ENCODE data around the gene UBXN11.

The UBXN11 gene

DNA sequence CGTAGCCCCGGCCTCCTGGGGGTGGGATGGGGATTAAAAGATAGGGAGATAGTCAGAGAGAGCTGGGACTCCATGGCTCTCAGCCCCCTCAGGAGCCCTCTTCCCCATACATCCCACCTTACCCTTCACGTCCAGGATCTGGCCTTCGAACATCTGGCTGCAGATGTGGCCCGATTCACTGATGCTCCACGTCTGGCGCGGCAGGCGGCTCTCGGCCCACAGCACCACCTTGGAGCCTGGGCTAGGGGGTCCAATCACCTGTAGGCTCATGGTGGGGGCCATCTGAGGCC lies 15.6 kb upstream of the UBXN11 start:
- no peak for TF ChIP-seq GATA2 (IDR thresholded peaks at IDR 0.05; ENCODE audit: low read depth, low read length)

DNA sequence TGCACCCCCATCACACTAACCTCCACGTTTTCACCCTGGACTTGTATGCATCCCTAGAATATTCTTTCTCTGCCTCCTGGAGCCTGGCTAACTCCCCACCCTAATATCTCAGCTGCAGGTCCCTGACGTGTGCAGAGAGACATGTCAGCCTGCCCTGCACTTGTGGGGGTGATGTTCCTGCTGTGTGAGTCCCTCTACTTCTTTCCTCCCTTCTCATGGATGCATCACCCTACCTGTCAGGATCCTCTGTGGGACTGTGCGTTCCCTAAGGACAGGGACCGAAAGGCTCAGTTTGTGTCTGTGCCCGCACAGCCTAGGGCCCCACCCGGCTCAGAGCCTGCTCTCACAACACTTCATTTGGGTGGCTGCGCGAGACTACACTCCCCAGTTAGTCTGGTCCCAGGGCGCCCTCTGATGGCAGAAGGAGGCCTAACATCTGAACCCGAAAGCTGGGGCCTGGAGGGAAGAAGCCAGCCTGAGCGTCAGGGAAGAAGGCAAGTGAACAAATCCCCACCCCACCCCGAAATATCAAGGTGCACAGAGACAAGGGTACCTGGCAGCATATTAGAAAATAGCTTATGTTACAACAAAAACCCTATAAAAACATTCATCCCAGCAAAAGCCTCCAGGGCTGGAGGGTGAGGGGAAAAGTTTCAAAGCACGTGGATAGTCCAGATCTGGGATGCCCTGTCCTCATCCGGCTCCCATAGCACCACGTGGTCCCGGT lies 15.0 kb upstream of the UBXN11 start:
- TF ChIP-seq GATA3 (IDR thresholded peaks at IDR 0.05; ENCODE audit: low read depth, low read length): no peak
- TF ChIP-seq GATA2 (IDR thresholded peaks at IDR 0.05; ENCODE audit: low read depth, low read length): no peak

DNA sequence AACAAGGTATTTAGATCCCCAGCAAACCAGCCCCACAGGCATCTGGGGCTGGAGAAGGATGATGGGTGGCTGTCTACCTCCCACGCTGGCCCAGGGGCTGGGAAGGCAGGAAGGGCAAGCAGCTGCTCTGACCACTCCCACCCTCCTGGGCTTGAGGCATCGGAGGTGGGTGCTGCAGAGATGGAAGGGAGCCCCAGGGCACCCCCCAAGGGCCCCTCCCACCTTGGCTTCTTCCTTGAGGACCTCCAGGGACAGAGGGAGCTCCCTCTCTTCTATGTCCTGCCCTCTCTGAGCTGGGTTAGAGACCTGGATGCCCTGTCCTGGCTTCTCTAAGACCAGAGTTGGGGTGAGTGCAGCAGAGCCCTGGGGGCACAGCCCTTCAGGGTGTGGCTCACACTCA lies 14.5 kb upstream of the UBXN11 start:
- TF ChIP-seq GATA3 (IDR thresholded peaks at IDR 0.05; ENCODE audit: low read depth, low read length): no peak
- no peak for TF ChIP-seq GATA2 (IDR thresholded peaks at IDR 0.05; ENCODE audit: low read depth, low read length)

DNA sequence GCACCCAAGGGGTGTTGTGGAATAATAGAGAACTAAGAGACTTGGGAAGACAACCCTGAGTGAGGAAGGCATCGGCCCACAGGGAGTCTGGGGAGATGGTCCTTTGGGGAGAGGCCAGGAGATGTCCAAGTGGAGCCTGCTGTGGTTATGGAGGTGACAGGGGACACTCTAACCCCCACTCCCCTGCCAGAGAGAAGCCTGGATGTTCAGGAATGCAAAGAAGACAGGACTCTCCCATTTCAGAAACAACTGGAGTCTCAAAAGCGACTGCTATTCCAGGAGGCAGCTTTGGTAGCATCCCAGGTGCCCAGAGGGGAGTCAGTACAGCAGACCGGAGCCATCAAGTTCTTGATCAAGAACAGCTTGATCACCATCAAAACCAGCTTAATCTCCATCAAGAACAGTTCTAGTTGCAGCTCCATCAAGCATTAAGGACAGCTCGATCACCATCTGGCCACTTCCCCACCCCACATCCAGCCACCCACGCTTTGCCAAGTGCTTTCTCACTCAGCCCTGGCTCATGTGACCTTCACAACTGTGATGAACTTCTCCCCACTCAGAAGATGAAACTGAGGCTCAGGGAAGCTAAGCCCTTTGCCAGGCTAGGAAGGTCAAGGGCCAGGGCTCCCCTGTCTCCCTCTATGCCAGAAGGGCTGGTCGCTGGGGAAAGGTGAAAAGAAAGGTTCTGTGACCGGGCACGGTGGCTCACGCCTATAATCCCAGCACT lies 12.1 kb upstream of the UBXN11 start:
- no peak for TF ChIP-seq GATA3 (IDR thresholded peaks at IDR 0.05; ENCODE audit: low read depth, low read length)
- no peak for TF ChIP-seq GATA2 (IDR thresholded peaks at IDR 0.05; ENCODE audit: low read depth, low read length)

DNA sequence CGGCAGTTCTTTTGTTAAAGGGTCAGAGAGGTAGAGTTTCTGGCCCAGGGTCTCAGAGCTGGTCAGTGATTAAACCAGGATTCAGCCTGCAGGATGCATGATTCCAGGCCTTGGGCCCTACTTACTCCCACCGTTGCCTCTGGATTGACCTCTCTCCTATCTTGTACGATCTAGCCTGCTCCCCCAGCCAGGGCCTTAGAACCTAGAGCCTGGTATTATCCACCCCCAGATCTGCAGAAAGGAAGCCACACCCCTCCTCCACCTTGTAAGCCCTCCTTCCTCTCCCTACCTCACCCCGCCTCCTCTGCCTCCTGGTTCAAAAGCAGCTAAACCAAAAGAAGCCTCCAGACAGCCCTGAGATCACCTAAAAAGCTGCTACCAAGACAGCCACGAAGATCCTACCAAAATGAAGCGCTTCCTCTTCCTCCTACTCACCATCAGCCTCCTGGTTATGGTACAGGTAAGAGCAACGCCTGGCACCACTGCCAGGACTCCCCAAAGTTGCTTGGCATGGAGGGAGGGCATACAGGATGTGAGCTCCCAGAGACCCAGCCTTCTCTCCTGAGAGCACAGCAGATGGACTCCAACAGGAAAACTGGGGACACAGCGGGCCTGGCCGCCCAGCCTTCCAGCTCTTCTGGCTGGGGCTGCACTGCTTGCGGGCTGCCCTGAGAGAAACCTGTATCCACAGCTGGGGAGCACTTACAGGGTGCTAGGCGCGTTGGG lies 11.3 kb upstream of the UBXN11 start, which contains the start of gene CD52:
CD52 (plus strand) TSS at position 347 of the 726 bp plus-strand sequence; CDS start at position 407, 60 bp downstream.
- TF ChIP-seq GATA3 (IDR thresholded peaks at IDR 0.05; ENCODE audit: low read depth, low read length): no peak
- TF ChIP-seq GATA2 (IDR thresholded peaks at IDR 0.05; ENCODE audit: low read depth, low read length): no peak

DNA sequence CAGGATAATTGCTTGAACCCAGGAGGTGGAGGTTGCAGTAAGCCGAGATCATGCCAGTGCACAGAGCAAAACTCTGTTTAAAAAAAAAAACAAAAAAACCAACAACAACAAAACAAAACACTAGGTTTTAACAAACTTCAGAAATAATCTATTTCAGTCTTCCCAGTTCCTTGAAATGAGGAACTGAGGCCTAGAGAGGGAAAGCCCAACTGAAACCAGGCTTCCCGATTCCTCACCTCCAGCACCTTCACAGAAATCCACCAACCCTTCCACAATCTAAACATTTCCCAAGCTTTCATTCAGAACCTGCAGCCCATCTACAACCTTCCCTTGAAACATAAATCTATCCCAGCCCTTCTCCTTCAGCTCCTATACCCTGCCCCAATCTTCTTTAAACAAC lies 10.7 kb upstream of the UBXN11 start:
- TF ChIP-seq GATA2 (IDR thresholded peaks at IDR 0.05; ENCODE audit: low read depth, low read length) (no peak), GATA3 (IDR thresholded peaks at IDR 0.05; ENCODE audit: low read depth, low read length) (no peak)

DNA sequence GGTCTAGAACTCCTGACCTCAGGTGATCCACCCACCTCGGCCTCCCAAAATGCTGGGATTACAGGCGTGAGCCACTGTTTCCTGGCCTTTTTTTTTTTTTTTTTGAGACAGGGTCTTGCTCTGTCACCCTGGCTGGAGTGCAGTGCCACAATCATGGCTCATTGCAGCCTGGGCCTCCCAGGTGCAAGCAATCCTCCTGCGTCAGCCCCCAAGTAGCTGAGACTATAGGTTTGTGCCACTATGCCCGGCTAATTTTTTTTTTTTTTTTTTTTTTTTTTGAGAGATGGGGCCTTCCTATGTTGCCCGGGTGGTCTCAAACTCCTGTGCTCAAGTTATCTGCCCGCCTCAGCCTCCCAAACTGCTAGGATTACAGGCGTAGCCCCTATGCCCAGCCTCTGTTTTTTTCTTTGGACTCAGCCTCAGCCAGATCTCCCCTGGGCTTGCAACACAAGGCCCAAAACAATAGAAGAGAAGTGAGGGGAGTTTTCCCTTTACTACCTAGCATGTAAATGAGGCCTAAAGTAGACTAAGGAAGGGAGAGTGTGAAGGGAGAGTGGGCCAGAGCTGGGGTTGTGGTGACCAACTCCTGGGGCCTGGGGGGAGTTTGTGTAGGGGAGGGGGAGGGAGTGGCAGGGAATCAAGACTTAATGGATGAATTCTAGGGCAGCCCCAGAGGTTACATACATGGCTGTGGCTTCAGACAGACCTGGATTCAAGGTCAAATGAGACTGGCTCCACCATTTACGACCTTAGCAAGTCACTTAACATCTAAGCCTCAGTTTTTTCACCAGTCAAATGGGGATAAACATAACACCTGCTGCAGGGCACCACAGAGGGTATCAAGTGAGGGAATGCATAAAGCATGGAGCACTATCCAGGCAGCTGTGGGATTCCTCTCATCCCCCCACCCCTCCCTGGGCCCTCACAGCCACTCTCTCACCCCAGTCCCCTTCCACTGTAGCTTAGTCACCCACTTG lies 9.7 kb upstream of the UBXN11 start:
- no peak for TF ChIP-seq GATA3 (IDR thresholded peaks at IDR 0.05; ENCODE audit: low read depth, low read length)
- no peak for TF ChIP-seq GATA2 (IDR thresholded peaks at IDR 0.05; ENCODE audit: low read depth, low read length)

DNA sequence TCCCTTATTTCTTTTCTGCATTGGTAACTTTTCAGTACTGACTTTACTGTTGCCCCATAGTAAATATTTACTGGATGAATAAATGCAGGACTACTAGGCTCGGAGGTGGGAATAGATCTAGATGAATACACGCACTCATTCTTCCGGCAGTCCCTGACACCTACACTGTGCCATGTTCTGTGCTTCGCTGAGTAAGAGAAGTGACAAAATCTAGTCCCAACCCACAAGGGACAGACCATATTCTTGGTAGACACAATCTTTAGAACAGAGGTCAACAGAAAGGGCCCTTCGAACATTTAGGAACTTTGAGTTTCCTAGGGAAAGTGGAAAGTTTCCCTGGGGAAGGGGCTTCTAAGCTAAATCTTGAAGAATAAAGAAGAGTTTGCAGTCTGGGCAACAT lies 8.1 kb upstream of the UBXN11 start:
- no peak for TF ChIP-seq GATA2 (IDR thresholded peaks at IDR 0.05; ENCODE audit: low read depth, low read length)
- no peak for TF ChIP-seq GATA3 (IDR thresholded peaks at IDR 0.05; ENCODE audit: low read depth, low read length)

DNA sequence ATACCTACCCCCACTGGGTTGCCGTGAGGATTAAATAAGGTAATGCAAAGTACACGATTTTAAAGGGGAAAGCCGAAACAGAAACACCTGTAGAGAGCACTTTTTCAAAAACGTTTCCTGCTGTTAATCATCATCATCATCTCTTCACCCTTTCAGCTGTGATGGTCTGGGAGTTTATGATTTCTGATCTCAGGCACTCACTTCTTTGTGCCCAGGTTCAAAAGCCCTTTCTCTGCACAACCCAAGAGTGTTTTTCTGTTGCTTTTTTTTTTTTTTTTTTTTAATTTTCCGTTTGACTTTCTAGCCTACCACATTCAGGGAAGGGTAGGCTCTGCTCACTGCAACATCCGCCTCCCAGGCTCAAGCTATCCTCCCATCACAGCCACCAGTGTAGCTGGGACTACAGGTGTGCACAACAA lies 936 bp upstream of the UBXN11 start:
- TF ChIP-seq GATA3 (IDR thresholded peaks at IDR 0.05; ENCODE audit: low read depth, low read length) (no peak), GATA2 (IDR thresholded peaks at IDR 0.05; ENCODE audit: low read depth, low read length) (no peak)

DNA sequence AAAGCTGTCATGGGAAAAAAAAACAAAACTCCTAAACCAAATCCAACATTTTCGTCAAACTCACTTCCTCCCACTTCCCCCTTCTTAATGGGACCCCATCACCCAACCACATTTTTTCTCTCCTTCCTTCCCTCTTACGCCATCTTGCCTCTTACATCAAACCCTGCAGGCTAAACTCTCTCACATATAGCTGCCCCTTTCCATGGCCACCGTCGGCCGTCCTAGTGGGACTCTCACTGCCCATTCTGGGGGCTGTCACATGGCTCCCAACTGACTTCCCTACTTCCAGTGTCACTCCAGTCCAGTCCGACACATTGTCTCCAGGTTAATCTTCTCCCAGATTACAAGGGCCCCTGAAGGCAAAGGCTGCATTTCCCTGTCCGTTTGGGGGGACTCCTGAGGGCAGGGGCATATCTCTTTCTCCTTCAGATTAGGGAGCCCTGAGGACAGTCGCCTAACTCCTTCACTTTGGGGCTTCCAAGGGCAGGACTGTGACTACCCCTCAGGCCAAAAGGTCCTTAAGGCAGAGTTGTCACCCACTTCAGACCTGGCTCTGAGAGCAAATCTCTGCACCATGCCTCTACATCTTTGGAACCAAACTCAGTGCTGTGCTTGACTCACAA lies 658 bp downstream of the UBXN11 start:
- TF ChIP-seq GATA3 (IDR thresholded peaks at IDR 0.05; ENCODE audit: low read depth, low read length) (no peak), GATA2 (IDR thresholded peaks at IDR 0.05; ENCODE audit: low read depth, low read length) (no peak)

DNA sequence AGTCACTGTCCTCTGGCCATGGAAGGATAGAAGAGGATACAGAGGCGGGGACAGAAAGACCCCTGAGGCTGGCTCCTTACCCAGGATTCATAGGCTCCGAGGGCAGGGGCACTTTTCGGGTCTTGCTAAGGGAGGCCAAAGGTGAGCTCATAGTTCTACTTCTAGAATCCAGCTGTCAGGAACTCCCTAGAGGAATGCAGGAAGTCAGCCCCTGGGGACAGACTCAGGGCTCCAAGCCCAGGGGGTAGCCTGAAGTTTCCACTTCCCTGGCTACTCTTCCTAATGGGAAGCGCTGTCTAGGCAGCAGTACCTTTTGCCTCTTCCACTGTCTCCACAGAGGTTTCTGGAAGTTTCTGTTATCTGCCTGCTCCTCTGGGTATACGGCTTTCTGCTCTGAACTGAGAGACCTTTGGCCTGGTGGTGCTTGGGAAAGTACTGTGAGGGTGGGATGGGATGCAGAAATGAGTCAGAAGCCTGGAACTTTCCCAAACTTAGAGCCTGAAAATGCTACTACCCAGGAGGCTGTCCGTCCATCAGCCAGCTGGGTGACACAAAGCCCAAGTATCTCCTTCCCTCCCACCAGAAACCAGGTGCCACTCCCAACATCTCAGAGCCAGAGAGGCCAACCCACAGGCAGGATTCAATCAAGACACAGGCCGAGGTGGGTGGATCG lies 3.6 kb downstream of the UBXN11 start:
- no peak for TF ChIP-seq GATA3 (IDR thresholded peaks at IDR 0.05; ENCODE audit: low read depth, low read length)
- TF ChIP-seq GATA2 (IDR thresholded peaks at IDR 0.05; ENCODE audit: low read depth, low read length): no peak

DNA sequence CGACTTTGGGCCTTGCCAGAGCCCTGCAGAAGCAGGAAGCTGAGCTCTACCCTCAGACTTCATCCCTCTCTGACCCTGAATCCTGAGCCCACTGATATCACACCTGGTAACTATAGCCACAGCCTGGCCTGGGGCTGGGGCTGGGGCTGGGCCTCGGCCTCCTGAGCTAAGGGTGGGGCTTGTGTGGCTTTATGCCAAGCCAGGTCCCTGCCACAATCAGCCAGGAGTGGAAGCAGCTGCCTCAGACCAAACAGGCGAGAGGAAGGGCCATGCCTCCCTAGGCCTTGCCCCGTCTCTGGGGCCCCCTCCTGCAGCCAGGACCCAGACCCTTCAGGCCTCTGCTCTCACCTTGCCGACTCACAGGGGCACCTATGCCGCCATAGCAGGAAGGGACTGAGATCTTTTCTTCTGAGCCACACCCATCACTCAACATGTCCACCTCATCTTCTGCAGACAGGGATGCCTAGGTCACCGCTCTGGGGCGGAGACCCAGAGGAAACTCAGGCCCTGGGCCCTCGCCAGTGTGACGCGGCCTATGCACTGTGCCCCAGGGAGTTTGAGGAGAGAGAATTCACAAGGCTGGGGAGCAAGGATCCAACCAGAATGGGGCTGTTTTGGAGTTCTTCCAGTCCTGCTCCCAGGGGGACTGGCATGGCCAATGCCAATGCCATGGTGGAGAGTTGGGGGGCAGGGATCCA lies 5.7 kb downstream of the UBXN11 start:
- no peak for TF ChIP-seq GATA2 (IDR thresholded peaks at IDR 0.05; ENCODE audit: low read depth, low read length)
- no peak for TF ChIP-seq GATA3 (IDR thresholded peaks at IDR 0.05; ENCODE audit: low read depth, low read length)
